Measurements from ENCODE around the gene MCC.

MCC gene

DNA sequence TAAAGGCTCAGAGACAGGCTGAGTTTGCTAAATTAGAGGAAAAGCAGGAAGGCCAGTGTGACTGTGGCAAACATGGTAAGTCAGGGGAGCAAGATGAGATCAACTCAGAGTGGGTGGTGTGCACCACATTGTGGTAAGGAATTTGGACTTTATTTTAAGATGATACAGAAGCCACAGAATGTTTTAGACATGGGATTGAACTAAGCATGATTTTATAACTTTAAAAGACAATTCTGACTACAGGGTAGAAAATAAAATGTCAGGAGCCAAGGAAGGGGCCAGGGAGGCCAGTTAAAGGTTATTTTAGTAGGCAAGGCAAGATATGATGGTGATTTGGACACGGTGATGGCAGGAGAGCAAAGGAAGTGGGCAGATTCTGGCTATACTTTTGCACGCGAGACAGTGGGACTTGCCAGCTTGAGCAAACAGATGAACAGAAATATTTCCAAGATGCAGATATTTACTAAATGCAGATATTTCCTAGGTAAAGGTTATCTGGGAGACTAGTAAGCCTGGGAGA, 107.4 kb downstream of the MCC start:
- no peak overlapping the region for H3K27ac ChIP-seq
- ChIA-PET CTCF (interaction anchor here (0.6 to 4.6 kb wide), 3 partner anchors 107 to 130 kb away, joined by 3 to 50 read pairs (median 8); partner anchors contain the start of gene MCC), POLR2A (ENCODE audit: low non-redundant PET) (no interaction called here)
- DNase-seq (ENCODE audit: low spot score) = no peak
- TF ChIP-seq, protein P1, sequence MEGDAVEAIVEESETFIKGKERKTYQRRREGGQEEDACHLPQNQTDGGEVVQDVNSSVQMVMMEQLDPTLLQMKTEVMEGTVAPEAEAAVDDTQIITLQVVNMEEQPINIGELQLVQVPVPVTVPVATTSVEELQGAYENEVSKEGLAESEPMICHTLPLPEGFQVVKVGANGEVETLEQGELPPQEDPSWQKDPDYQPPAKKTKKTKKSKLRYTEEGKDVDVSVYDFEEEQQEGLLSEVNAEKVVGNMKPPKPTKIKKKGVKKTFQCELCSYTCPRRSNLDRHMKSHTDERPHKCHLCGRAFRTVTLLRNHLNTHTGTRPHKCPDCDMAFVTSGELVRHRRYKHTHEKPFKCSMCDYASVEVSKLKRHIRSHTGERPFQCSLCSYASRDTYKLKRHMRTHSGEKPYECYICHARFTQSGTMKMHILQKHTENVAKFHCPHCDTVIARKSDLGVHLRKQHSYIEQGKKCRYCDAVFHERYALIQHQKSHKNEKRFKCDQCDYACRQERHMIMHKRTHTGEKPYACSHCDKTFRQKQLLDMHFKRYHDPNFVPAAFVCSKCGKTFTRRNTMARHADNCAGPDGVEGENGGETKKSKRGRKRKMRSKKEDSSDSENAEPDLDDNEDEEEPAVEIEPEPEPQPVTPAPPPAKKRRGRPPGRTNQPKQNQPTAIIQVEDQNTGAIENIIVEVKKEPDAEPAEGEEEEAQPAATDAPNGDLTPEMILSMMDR (conservative IDR thresholded peaks at IDR 0.05; ENCODE audit: low read depth) = no peak

DNA sequence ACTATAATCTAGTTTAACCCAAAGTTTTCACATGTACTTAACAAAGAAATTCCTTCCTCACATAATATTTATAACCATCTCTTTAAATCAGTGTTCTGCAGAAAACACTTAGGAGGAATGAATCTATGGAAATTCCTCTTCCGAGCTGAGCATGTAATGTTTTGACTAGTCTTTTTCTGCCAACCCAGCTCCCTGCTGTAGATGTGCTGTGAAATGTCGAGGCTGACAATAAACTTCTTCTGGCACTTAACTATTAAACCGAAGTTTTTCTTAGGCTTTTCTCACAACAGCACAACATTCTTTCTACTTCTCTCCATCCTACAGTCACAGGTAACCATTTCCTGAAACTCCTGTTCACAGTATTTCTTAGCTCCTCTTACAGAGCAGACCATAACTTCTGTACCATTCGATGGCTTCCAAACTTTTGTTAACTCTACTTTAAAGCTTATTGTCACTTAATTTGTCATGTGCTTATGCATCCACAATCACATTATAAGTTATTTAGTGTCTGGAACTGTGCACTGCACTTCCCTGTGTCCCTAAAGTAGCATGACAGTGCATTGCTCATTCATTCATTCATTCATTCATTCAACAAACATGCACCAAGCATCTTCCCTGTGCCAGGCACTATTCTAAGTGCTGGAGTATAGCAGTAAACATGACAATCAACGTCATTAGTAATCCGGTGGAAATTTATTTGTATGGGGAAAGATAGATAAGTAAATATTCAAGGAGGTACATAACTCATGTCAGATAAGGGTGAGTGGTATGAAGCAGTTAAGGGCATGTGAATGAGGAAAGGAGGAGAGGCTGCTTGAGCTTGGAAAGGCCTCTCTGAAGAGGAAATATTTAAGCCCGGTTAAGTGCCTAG, 108.1 kb downstream of the MCC start:
- DNase-seq (ENCODE audit: low spot score) = no peak
- TF ChIP-seq, protein P1 (conservative IDR thresholded peaks at IDR 0.05; ENCODE audit: low read depth) = no peak
- POLR2A ChIA-PET (ENCODE audit: low non-redundant PET) = no interaction called here
- CTCF ChIA-PET = interaction anchor here (0.6 to 4.6 kb wide), 10 partner anchors 11 to 384 kb away, joined by 3 to 50 read pairs (median 6); partner anchors contain the start of gene MCC
- H3K27ac ChIP-seq = no peak overlapping the region

DNA sequence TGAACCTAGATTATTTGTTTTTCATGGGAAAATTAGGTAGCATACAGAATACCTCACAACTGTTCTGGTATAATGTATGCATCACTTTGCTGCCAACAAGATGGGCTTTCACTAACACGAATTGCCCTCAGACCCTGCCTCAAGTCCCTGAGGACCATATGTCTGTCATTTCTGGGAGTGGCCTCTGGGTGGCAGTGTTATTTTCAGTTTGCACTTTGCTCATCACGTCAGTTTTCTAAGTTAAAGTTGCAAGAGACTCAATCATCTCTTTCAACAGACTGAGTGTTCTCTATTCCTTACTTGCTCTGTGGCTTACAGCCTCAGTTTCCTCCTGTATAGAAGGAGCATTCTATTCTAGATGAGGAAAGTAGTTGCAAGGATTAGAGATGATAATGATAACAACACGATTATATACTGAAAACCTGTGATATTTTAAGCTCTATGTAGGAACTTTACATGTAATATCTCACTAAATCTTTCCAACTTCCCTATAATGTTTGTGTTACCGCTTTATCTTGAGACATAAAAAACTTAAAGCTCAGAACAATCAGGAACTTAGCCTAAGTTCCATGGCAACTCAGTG, 109.2 kb downstream of the MCC start:
- no peak overlapping the region for H3K27ac ChIP-seq
- ChIA-PET POLR2A (ENCODE audit: low non-redundant PET) (no interaction called here), CTCF (interaction anchor here (0.5 to 4.6 kb wide), 10 partner anchors 22 to 383 kb away, joined by 3 to 50 read pairs (median 5); partner anchors contain the start of gene MCC)
- TF ChIP-seq, protein P1 (conservative IDR thresholded peaks at IDR 0.05; ENCODE audit: low read depth) = peak; percentile 92
- DNase-seq (ENCODE audit: low spot score) = peak; percentile 82

DNA sequence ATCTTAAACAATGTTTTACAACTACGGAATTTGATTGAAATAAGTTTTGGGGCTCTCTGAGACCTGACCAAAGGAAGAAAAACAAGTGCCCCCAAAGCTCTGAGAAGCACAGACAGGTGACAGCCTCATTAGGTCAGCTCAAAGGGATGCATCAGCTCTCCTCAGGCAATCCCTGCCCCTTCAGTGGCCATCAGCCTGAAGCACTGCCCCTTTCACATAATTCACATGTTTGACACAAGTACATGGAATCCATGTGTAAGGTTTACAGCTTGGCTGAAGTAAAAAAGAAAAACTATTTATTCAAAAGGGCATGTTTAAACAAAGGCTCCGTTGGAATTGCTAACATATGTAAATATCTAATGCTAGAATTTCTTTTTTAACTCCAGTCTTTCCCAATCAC, 109.7 kb downstream of the MCC start:
- H3K27ac ChIP-seq = no peak overlapping the region
- no peak for DNase-seq (ENCODE audit: low spot score)
- TF ChIP-seq, protein P1 (conservative IDR thresholded peaks at IDR 0.05; ENCODE audit: low read depth) = no peak
- ChIA-PET CTCF (interaction anchor here (0.6 to 4.6 kb wide), 7 partner anchors 19 to 667 kb away, joined by 3 to 50 read pairs (median 4); partner anchors contain the start of gene MCC), POLR2A (ENCODE audit: low non-redundant PET) (no interaction called here)

DNA sequence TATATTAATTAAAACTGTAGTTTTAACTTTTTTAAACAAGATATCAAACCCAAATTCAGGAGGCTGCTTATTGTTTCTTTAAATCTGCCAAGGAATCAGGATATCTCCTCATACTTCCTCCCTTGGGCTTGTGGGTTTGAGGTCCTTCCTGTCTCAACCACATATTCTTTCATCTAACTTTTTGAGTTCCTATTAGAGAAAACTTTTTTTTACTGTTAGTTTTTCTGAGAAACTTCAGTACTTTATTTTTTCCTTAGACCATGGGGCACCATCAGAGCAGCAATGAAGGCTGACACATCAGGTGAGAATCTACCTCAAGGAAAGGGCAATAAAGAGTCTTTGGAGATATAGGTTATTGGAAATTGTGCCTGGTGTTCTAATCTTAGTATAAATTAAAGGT, 110.2 kb downstream of the MCC start:
- ChIA-PET CTCF (interaction anchor here (0.6 to 4.6 kb wide), 6 partner anchors 19 to 667 kb away, joined by 3 to 50 read pairs (median 4); no protein-coding TSS in a partner anchor), POLR2A (ENCODE audit: low non-redundant PET) (no interaction called here)
- DNase-seq (ENCODE audit: low spot score) = no peak
- no peak overlapping the region for H3K27ac ChIP-seq
- TF ChIP-seq, protein P1 (conservative IDR thresholded peaks at IDR 0.05; ENCODE audit: low read depth) = no peak

DNA sequence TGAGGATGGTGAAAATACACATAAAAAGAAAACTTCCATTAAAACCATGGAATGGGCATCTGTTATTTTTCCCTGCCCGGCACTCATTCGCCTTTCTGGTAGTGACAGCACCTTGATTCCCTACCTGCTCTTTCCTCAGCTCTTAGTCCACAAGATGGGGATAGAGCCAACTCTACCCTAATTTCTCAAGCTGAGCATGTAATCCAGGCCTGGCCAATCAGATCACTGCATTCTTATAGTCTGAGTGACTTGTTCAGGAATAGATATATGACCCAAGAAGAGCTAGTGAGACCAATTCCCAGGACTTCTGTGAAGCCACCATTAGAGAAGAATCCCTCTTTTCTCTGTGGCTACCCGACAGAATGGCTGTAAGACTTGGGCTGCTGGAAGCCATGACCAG, 111.6 kb downstream of the MCC start:
- DNase-seq (ENCODE audit: low spot score) = peak; percentile 14
- POLR2A ChIA-PET (ENCODE audit: low non-redundant PET) = no interaction called here
- TF ChIP-seq, protein P1 (conservative IDR thresholded peaks at IDR 0.05; ENCODE audit: low read depth) = no peak
- CTCF ChIA-PET = interaction anchor here (0.8 kb wide), 1 partner anchor 134 kb away, joined by 8 read pairs; no protein-coding TSS in a partner anchor
- H3K27ac ChIP-seq = no peak overlapping the region
